HL-60 (cell line): ENCODE data around the gene ANAPC1.

ENCODE experiments used
- DNase-seq, 2 experiments: peaks; one replicate each; pipeline ENCODE4 v3.0.0-alpha.2; 2010 to 2020; ENCODE audit warnings: low read depth in 1 of 2, low spot score in 1 of 2
- H3K27ac ChIP-seq: fragments of 250-450 bp; sonication (Bioruptor Pico); replicated peaks from 2 replicates; pipeline ENCODE4 v1.5.1; 2020; ENCODE audit warnings: mild to moderate bottlenecking, moderate library complexity
- H3K27me3 ChIP-seq: fragments of 250-450 bp; sonication (Bioruptor Pico); 2 replicates; pipeline ENCODE4 v1.5.1; 2021; ENCODE audit warnings: mild to moderate bottlenecking, moderate library complexity; ENCODE audit not compliant: insufficient read depth, poor library complexity, severe bottlenecking
- H3K4me3 ChIP-seq: replicated peaks from 2 replicates; pipeline ENCODE4 v1.5.1; 2011; ENCODE audit warnings: mild to moderate bottlenecking, control low read depth, low read length; ENCODE audit not compliant: insufficient read depth
- CTCF ChIP-seq: IDR thresholded peaks from one replicate; pipeline ENCODE4 v1.5.1; 2011; ENCODE audit warnings: low read length, control low read depth, inconsistent platforms; ENCODE audit not compliant: insufficient read depth
- GABPA ChIP-seq: IDR thresholded peaks from 2 replicates; pipeline ENCODE4 v1.6.1; 2012; ENCODE audit warnings: low read depth
- POLR2AphosphoS5 ChIP-seq: IDR thresholded peaks from 2 replicates; pipeline ENCODE4 v1.6.1; 2012; ENCODE audit warnings: low read depth
- REST ChIP-seq: IDR thresholded peaks from 2 replicates; pipeline ENCODE4 v1.6.1; 2012; ENCODE audit warnings: low read depth; ENCODE audit not compliant: insufficient replicate concordance
- SPI1 ChIP-seq: IDR thresholded peaks from 2 replicates; pipeline ENCODE4 v1.6.1; 2012; ENCODE audit warnings: low read depth, mild to moderate bottlenecking, borderline replicate concordance

The ANAPC1 gene

GRCh38 chr2:111930409-111930808, 46.4 kb upstream of the ANAPC1 start:
- Histone ChIP-seq H3K27ac (no peak overlapping the region), H3K27me3 (no peaks in the 10 kb centered on the region)
- TF ChIP-seq REST (no peak), SPI1 (no peak), GABPA (no peak), CTCF (no peak), POLR2AphosphoS5 (no peak)

GRCh38 chr2:111927723-111928122, 43.7 kb upstream of the ANAPC1 start:
- no peak for DNase-seq
- no peaks in the 10 kb centered on the region for H3K27me3 ChIP-seq
- TF ChIP-seq GABPA (no peak), SPI1 (no peak), CTCF (no peak), REST (no peak), POLR2AphosphoS5 (no peak)
- H3K4me3 ChIP-seq, result no peak overlapping the region
- H3K27ac ChIP-seq, result no peak overlapping the region

More at GRCh38 chr2:111930409-111930808, 46.4 kb upstream of the ANAPC1 start:
- H3K4me3 ChIP-seq, result no peak overlapping the region
- no peak for DNase-seq

- no peak overlapping the region for H3K27ac ChIP-seq
- no peak overlapping the region for H3K4me3 ChIP-seq
- H3K27me3 ChIP-seq, result no peaks in the 10 kb centered on the region
- no peak for DNase-seq
- TF ChIP-seq REST (no peak), GABPA (no peak), CTCF (no peak), SPI1 (no peak), POLR2AphosphoS5 (no peak)
These were observed 40.7 kb upstream of the ANAPC1 start for GRCh38 chr2:111924617-111925107.
